Neural cell (in vitro differentiated cells): ENCODE results near the gene THBD. TPM values are rescaled to one million over a fixed set of nuclear protein-coding genes. Genes with fewer than 3 reads are reported as not detected.

Source experiments
- H2AFZ ChIP-seq: fragments of 200-600, 300-800 bp; sonication (generic), shearing (Covaris generic); 2 replicates; pipeline ENCODE4 v1.6.0; 2014; ENCODE audit warnings: low read depth, mild to moderate bottlenecking, antibody characterized with exemption, low read length, moderate library complexity
- H3F3A ChIP-seq: fragments of 200-600 bp; shearing (Covaris generic); 2 replicates; pipeline ENCODE4 v1.6.1; 2016; ENCODE audit warnings: mild to moderate bottlenecking, moderate library complexity, mixed read lengths, antibody characterized with exemption, low read length; ENCODE audit not compliant: insufficient read depth, poor library complexity, severe bottlenecking
- H3K27ac ChIP-seq: fragments of 200-600, 300-800 bp; sonication (generic), shearing (Covaris generic); 2 replicates; pipeline ENCODE4 v1.5.1; 2014; ENCODE audit warnings: mild to moderate bottlenecking, low read length, moderate library complexity
- H3K27me3 ChIP-seq: fragments of 300-800, 200-600 bp; sonication (generic), shearing (Covaris generic); 2 replicates; pipeline ENCODE4 v1.6.0; 2014; ENCODE audit warnings: mild to moderate bottlenecking, low read depth, low read length, moderate library complexity; ENCODE audit not compliant: insufficient read depth
- H3K36me3 ChIP-seq: fragments of 300-800, 200-600 bp; sonication (generic), shearing (Covaris generic); 2 replicates; pipeline ENCODE4 v1.5.1; 2014; ENCODE audit warnings: mild to moderate bottlenecking, antibody characterized with exemption, low read length, moderate library complexity; ENCODE audit not compliant: insufficient read depth
- H3K4me2 ChIP-seq: fragments of 300-800, 200-600 bp; sonication (generic), shearing (Covaris generic); 2 replicates; pipeline ENCODE4 v1.6.0; 2014; ENCODE audit warnings: mild to moderate bottlenecking, low read length
- H3K4me3 ChIP-seq: fragments of 300-800, 200-600 bp; sonication (generic), shearing (Covaris generic); 2 replicates; pipeline ENCODE4 v1.5.1; 2014; ENCODE audit warnings: mild to moderate bottlenecking, low read length, moderate library complexity
- H3K79me2 ChIP-seq: fragments of 200-600 bp; shearing (Covaris generic); replicated peaks from 2 replicates; pipeline ENCODE4 v1.6.0; 2014; ENCODE audit warnings: mild to moderate bottlenecking, low read length, moderate library complexity; ENCODE audit not compliant: insufficient read depth
- H3K9ac ChIP-seq: fragments of 300-800, 200-600 bp; sonication (generic), shearing (Covaris generic); 2 replicates; pipeline ENCODE4 v1.6.1; 2016; ENCODE audit warnings: mild to moderate bottlenecking, low read length, mixed read lengths
- H3K9me2 ChIP-seq: fragments of 200-600 bp; shearing (Covaris generic); 2 replicates; pipeline ENCODE4 v1.6.1; 2016; ENCODE audit warnings: mild to moderate bottlenecking, low read length, mixed read lengths; ENCODE audit not compliant: insufficient read depth
- H3K9me3 ChIP-seq: fragments of 200-600, 300-800 bp; sonication (generic), shearing (Covaris generic); 2 replicates; pipeline ENCODE4 v1.6.1; 2016; ENCODE audit warnings: mild to moderate bottlenecking, mixed run types, low read length, moderate library complexity, mixed read lengths
- H4K20me1 ChIP-seq: fragments of 200-600 bp; shearing (Covaris generic); 2 replicates; pipeline ENCODE4 v1.6.1; 2016; ENCODE audit warnings: mild to moderate bottlenecking, mixed run types; ENCODE audit not compliant: insufficient read depth
- EP300 ChIP-seq: fragments of 450-650 bp; conservative IDR thresholded peaks from 2 replicates; pipeline ENCODE4 v1.6.1; 2014; ENCODE audit warnings: antibody characterized with exemption, mild to moderate bottlenecking, moderate library complexity; ENCODE audit not compliant: poor library complexity, severe bottlenecking
- EZH2 ChIP-seq: fragments of 200-600, 300-800 bp; shearing (Covaris generic), sonication (generic); IDR thresholded peaks from 2 replicates; pipeline ENCODE4 v1.6.1; 2014; ENCODE audit warnings: antibody characterized with exemption, low read length, borderline replicate concordance, mild to moderate bottlenecking; ENCODE audit not compliant: insufficient read depth, poor library complexity, severe bottlenecking
- MXI1 ChIP-seq: fragments of 450-650 bp; conservative IDR thresholded peaks from 2 replicates; pipeline ENCODE4 v1.6.1; 2014; ENCODE audit warnings: antibody characterized with exemption, mild to moderate bottlenecking; ENCODE audit not compliant: poor library complexity, severe bottlenecking
- POLR2AphosphoS5 ChIP-seq: IDR thresholded peaks from 2 replicates; pipeline ENCODE4 v1.6.1; 2012
- RAD21 ChIP-seq: fragments of 450-650 bp; conservative IDR thresholded peaks from 2 replicates; pipeline ENCODE4 v1.6.1; 2014; ENCODE audit warnings: antibody characterized with exemption, mild to moderate bottlenecking, moderate library complexity
- SMC3 ChIP-seq: fragments of 450-650 bp; conservative IDR thresholded peaks from 2 replicates; pipeline ENCODE4 v1.6.1; 2014; ENCODE audit warnings: antibody characterized with exemption, mild to moderate bottlenecking, moderate library complexity; ENCODE audit not compliant: poor library complexity
- TAF1 ChIP-seq: IDR thresholded peaks from 2 replicates; pipeline ENCODE4 v1.6.1; 2012; ENCODE audit warnings: low read depth
- polyA plus RNA-seq: library from polyadenylated mRNA; depleted of rRNA; stranded (reverse); fragments of >200 nt; gene quantifications from 2 replicates; pipeline ENCODE4 v1.2.3, GENCODE V29; 2014
- TF ChIP-seq, protein P1 (sequence below): IDR thresholded peaks from 2 replicates; pipeline ENCODE4 v1.6.1; 2012; ENCODE audit warnings: borderline replicate concordance
- TF ChIP-seq, protein P2 (sequence below): fragments of 450-650 bp; IDR thresholded peaks from 2 replicates; pipeline ENCODE4 v1.5.1; 2014; ENCODE audit warnings: antibody characterized with exemption, mild to moderate bottlenecking, moderate library complexity; ENCODE audit not compliant: poor library complexity, severe bottlenecking

Gene THBD
- polyA plus RNA-seq, 1 donor from 2014 or later, result not detected

DNA sequence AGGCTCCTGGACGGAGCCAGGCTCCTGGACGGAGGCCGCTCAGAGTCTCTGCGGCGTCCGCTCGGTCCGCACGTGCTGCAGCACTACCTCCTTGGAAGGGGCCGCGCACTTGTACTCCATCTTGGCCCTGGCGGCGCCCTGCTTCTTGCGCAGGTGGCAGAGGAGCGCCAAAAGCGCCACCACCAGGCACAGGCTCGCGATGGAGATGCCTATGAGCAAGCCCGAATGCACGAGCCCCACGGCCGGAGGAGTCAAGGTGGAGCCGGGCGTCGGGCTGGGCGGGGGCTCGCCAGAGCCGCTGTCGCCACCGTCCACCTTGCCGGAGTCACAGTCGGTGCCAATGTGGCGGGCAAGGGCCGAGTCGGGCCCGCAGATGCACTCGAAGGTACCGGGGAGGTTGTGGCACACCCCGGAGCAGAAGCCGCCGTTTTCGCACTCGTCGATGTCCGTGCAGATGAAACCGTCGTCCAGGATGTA, 1.7 kb downstream of the THBD start:
- no peaks in the 10 kb centered on the region for H3K9me3 ChIP-seq
- no peak overlapping the region for H2AFZ ChIP-seq
- peak overlapping the region; percentile 66 for H3K4me3 ChIP-seq
- H3K9me2 ChIP-seq, result no peaks in the 10 kb centered on the region
- H3K79me2 ChIP-seq, result no peaks in the 10 kb centered on the region
- H4K20me1 ChIP-seq, result no peaks in the 10 kb centered on the region
- H3K9ac ChIP-seq, result no peak overlapping the region
- TF ChIP-seq POLR2AphosphoS5, result no peak
- TF ChIP-seq, protein P1, sequence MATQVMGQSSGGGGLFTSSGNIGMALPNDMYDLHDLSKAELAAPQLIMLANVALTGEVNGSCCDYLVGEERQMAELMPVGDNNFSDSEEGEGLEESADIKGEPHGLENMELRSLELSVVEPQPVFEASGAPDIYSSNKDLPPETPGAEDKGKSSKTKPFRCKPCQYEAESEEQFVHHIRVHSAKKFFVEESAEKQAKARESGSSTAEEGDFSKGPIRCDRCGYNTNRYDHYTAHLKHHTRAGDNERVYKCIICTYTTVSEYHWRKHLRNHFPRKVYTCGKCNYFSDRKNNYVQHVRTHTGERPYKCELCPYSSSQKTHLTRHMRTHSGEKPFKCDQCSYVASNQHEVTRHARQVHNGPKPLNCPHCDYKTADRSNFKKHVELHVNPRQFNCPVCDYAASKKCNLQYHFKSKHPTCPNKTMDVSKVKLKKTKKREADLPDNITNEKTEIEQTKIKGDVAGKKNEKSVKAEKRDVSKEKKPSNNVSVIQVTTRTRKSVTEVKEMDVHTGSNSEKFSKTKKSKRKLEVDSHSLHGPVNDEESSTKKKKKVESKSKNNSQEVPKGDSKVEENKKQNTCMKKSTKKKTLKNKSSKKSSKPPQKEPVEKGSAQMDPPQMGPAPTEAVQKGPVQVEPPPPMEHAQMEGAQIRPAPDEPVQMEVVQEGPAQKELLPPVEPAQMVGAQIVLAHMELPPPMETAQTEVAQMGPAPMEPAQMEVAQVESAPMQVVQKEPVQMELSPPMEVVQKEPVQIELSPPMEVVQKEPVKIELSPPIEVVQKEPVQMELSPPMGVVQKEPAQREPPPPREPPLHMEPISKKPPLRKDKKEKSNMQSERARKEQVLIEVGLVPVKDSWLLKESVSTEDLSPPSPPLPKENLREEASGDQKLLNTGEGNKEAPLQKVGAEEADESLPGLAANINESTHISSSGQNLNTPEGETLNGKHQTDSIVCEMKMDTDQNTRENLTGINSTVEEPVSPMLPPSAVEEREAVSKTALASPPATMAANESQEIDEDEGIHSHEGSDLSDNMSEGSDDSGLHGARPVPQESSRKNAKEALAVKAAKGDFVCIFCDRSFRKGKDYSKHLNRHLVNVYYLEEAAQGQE, result no peak
- TF ChIP-seq EZH2, result no peak
- TF ChIP-seq, protein P2, sequence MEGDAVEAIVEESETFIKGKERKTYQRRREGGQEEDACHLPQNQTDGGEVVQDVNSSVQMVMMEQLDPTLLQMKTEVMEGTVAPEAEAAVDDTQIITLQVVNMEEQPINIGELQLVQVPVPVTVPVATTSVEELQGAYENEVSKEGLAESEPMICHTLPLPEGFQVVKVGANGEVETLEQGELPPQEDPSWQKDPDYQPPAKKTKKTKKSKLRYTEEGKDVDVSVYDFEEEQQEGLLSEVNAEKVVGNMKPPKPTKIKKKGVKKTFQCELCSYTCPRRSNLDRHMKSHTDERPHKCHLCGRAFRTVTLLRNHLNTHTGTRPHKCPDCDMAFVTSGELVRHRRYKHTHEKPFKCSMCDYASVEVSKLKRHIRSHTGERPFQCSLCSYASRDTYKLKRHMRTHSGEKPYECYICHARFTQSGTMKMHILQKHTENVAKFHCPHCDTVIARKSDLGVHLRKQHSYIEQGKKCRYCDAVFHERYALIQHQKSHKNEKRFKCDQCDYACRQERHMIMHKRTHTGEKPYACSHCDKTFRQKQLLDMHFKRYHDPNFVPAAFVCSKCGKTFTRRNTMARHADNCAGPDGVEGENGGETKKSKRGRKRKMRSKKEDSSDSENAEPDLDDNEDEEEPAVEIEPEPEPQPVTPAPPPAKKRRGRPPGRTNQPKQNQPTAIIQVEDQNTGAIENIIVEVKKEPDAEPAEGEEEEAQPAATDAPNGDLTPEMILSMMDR, result no peak
- TF ChIP-seq TAF1, result no peak
- TF ChIP-seq RAD21, result no peak
- no peak for TF ChIP-seq MXI1
- TF ChIP-seq EP300, result no peak
- no peak overlapping the region for H3K4me2 ChIP-seq
- no peak overlapping the region for H3K27ac ChIP-seq
- H3K36me3 ChIP-seq, result no peaks in the 10 kb centered on the region
- H3K27me3 ChIP-seq, result peaks cover 95% of the 10 kb centered on the region
- no peaks in the 10 kb centered on the region for H3F3A ChIP-seq

DNA sequence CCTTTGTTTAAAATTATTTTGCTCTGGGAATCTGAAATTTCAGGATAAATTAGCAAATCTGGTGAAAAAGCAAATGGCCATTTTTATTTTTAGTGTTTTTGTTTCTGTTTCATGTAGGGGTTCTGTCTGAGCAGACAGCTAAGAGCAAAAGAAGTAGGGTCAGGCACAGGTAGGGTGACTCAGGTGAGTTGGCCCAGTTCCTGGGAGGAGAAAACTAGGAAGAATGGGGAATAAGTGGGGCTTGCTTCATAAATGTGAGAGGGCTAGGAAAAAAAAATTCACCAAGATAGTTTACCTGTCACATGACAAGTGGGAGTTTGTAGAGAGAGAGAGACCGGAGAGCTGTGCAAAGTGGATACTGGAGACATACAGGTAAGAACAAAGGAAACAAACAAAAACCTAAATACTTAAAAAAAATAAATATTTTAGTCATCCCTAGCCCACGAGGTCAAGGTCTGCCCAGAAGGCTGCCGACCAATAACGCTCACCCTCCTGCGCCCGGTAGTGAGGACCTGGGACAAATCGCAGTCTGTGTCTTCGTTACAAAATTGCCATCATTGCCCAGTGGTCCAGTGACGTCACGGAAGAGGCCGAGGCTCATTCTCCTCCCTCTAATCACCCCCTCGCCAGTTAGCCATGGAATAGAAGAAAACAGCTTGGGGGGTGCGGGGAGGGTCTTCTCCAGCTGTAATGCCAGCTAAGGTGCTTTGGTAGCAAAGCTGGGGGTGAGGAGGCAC, 2.3 kb downstream of the THBD start:
- peak overlapping the region; percentile 66 for H3K4me3 ChIP-seq
- no peaks in the 10 kb centered on the region for H3K36me3 ChIP-seq
- H3K9ac ChIP-seq, result no peak overlapping the region
- no peak overlapping the region for H2AFZ ChIP-seq
- H3K4me2 ChIP-seq, result no peak overlapping the region
- H3K9me2 ChIP-seq, result no peaks in the 10 kb centered on the region
- no peaks in the 10 kb centered on the region for H3K79me2 ChIP-seq
- TF ChIP-seq, protein P2, result no peak
- no peak for TF ChIP-seq SMC3
- TF ChIP-seq RAD21, result no peak
- no peak for TF ChIP-seq EP300
- no peak for TF ChIP-seq EZH2
- no peak for TF ChIP-seq TAF1
- TF ChIP-seq MXI1, result no peak
- TF ChIP-seq, protein P1, result no peak
- TF ChIP-seq POLR2AphosphoS5, result no peak
- H3K27me3 ChIP-seq, result peaks cover 93% of the 10 kb centered on the region
- H3K9me3 ChIP-seq, result no peaks in the 10 kb centered on the region
- H4K20me1 ChIP-seq, result no peaks in the 10 kb centered on the region
- H3K27ac ChIP-seq, result no peak overlapping the region
- no peaks in the 10 kb centered on the region for H3F3A ChIP-seq
